ENCODE measurements around the gene FTL.

DNA sequence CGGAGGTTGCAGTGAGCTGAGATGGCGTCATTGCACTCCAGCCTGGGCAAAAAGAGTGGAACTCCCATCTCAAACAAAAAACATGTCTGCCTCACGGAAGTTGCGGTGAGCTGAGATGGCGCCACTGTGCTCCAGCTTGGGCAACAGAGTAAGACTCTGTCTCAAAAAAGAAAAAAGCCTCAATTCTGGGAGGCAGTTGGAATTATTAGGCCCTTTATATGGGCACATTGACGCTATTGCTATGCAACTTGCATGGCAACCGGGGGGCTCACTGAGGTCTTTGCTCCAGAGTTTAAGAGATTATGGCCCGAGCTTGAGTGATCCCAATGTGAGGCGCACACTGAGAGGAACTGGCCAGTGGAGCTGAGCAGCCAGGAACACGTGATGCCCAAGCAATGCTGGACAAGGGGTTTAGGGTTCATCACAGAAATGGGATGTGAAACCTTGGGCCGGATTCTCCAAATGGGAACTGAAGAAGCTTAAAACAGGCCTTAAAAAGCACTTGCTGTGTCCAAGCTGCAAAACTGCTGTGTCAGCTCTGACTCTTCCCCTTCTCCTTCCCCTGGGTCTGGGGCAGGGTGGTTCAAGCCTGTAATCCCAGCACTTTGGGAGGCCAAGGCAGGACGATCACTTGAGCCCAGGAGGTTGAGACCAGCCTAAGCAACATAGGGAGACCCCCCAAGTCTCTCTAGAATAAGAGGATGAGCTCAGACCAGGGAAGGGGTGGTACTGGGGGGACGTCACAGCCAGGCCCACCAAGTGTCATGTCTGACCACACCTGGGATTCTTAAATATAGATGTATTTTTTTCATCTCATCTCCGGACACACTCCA is 2.5 kb downstream of the FTL start:
- TF ChIP-seq, protein P1, sequence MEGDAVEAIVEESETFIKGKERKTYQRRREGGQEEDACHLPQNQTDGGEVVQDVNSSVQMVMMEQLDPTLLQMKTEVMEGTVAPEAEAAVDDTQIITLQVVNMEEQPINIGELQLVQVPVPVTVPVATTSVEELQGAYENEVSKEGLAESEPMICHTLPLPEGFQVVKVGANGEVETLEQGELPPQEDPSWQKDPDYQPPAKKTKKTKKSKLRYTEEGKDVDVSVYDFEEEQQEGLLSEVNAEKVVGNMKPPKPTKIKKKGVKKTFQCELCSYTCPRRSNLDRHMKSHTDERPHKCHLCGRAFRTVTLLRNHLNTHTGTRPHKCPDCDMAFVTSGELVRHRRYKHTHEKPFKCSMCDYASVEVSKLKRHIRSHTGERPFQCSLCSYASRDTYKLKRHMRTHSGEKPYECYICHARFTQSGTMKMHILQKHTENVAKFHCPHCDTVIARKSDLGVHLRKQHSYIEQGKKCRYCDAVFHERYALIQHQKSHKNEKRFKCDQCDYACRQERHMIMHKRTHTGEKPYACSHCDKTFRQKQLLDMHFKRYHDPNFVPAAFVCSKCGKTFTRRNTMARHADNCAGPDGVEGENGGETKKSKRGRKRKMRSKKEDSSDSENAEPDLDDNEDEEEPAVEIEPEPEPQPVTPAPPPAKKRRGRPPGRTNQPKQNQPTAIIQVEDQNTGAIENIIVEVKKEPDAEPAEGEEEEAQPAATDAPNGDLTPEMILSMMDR (IDR thresholded peaks at IDR 0.05): no peak
- TF ChIP-seq POLR2A (IDR thresholded peaks at IDR 0.05) (peak in 1 of 2 donors; percentile 17), POLR2AphosphoS5 (IDR thresholded peaks at IDR 0.05) (peak; percentile 26), EP300 (IDR thresholded peaks at IDR 0.05) (no peak)
